NCI-H460 (cell line): ENCODE measurements around the gene TNRC6C. TPM values are rescaled to one million over a fixed set of nuclear protein-coding genes. Genes with fewer than 3 reads are reported as not detected.
"Not testable (repeated sequence)": the region's sequence is repeated elsewhere in the genome, so short reads cannot be mapped to it uniquely, and the experiment has no call there.

Experiments
- DNase-seq: peaks from one replicate; pipeline ENCODE4 v3.0.0-alpha.2; 2016; ENCODE audit warnings: low read depth; ENCODE audit errors: extremely low read depth
- total RNA-seq: library from RNA; depleted of rRNA; stranded (reverse); fragments of >200 nt; shearing (Covaris generic); gene quantifications from 2 replicates; pipeline ENCODE4 v1.2.3, GENCODE V29; 2014

Gene TNRC6C
- total RNA-seq, 1 experiment from 2014 or later, result 3.9 TPM

DNA sequence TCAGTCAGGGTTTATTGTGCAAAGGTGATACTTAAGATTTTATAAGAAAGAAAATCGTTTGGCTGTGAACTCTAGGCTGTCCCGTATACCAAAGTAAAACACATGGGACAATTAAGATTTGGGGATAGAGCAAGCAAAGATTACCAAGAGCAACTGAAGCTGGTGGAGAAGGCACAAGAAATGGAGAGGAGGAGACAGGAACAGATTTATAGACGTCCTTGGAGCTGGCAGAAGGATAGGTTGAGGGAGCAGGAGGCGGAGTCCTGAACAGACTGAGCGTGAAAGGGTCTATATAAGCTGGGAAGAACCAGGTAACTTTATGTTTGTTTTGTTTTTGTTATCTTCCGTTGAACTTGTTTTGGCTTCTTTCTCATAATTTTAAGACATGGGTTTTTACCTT lies 3.8 kb downstream of the TNRC6C start:
- DNase-seq, result no peak

- DNase-seq, result no peak
These were observed 4.9 kb downstream of the TNRC6C start for GRCh38 chr17:77963441-77963840.

GRCh38 chr17:77965352-77965751 lies 6.8 kb downstream of the TNRC6C start:
- DNase-seq, result no peak

DNA sequence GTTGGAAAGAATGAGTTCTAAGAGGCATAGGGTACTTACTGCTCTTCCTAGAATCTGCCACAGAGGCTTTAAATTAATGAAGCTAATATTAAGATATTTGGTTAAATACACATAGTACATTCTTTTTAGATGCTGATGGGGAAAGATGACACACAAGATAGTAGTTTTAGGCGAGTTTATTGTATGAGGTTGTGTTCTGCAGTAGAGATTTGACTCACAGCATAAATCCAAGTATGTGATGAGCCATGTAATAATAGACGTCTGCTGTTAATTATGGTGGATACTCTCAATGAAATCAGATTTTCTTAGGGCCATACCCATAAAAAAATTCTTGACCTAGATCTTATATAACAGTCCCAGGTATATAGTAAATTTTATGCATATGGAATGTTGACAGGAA lies 8.0 kb downstream of the TNRC6C start:
- no peak for DNase-seq

DNA sequence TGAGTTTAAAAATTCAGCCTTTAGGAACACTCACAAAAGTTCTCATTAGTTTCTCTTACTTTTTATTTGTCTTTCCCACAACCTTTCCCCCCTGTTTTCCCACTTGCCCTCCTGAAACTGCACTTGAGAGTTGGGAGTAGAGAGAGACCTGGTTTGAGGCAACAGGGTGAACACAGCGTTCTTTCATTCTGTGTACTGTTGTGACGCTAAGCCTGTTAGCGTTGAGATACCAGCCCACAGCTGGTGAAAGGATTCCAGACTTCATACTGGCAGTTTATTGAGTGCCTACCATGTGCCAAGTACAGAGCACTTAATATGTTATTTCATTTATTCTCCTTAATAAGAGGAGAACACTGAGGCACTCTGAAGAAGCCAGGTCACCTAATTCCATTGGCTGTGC lies 10.3 kb downstream of the TNRC6C start:
- DNase-seq, result no peak

DNA sequence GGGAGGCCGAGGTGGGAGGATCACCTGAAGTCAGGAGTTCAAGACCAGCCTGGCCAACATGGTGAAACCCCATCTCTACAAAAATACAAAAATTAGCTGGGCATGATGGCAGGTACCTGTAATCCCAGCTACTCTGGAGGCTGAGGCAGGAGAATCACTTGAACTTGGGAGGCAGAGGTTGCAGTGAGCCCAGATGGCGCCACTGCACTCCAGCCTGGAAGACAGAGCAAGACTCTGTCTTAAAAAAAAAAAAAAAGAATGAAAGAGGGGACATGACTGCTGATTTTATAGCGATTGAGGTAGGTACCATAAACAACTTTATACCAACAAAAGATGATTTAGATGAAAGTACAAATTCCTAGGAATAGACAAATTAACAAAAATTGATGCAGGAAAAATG lies 13.8 kb downstream of the TNRC6C start:
- not testable (repeated sequence) for DNase-seq

- no peak for DNase-seq
These were observed 15.4 kb downstream of the TNRC6C start for GRCh38 chr17:77973953-77974352.

- DNase-seq, result no peak
These were observed 15.9 kb downstream of the TNRC6C start for GRCh38 chr17:77974396-77974795.

GRCh38 chr17:77982430-77982829 lies 23.9 kb downstream of the TNRC6C start:
- DNase-seq, result not testable (repeated sequence)

DNA sequence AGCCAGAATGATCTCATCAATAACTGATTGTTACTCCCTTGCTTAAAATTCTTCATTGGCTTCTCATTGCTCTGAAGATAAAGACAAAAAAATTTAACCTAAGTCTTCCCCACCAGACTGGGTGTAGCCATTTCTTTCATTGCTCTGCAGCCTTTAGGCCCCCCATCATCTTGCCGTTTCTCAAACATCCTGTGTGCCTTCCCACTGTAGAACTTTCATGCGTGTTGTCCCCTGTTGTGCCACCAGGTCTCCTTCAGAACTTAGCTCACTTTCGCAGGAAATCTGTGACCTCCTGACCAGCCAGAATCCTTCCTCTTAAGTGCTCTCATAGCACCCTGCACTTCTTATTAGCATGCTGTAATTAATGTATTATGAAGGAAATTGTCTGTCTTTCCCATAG lies 31.8 kb downstream of the TNRC6C start:
- no peak for DNase-seq

DNA sequence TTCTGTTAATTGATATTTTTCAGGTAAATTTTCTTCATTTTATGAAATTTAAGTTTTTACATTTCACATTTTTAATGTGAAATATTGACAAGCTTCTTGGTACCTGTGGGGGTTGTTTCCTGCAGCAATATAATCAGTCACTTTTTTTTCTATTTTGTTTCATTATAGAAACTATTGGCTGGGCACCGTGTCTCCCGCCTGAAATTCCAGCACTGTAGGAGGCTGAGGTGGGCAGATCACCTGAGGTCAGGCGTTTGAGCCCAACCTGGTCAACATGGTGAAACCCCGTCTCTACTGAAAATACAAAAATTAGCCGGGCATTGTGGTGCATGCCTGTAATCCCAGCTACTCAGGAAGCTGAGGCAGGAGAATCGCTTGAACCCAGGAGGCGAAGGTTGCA lies 35.2 kb downstream of the TNRC6C start:
- not testable (repeated sequence) for DNase-seq

- DNase-seq, result no peak
These were observed 36.8 kb downstream of the TNRC6C start for GRCh38 chr17:77995146-77995852.

- no peak for DNase-seq
These were observed 37.8 kb downstream of the TNRC6C start for GRCh38 chr17:77996256-77996655.

GRCh38 chr17:77999413-78000173 lies 41.1 kb downstream of the TNRC6C start:
- DNase-seq, result no peak

DNA sequence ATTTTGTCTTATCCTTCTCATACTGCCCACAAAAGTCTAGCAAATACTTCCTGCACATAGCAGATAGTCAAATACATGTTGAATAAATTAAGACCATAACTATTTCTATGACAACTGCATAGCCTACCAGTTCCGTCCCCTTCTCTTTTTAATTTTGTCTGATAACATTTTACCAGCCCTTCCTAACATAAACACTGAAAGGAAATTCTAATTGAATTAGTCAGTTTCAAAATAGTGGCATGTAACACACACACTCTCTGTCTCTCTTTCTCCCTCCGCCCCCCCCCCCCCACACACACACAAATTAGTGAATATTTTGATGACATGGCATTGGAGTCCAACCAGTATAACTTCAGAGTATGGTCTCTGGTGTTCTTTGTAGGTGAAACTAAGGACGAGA lies 41.8 kb downstream of the TNRC6C start:
- DNase-seq, result no peak

GRCh38 chr17:78001182-78001581 lies 42.7 kb downstream of the TNRC6C start:
- no peak for DNase-seq

GRCh38 chr17:78001612-78002011 lies 43.1 kb downstream of the TNRC6C start:
- DNase-seq, result no peak

DNA sequence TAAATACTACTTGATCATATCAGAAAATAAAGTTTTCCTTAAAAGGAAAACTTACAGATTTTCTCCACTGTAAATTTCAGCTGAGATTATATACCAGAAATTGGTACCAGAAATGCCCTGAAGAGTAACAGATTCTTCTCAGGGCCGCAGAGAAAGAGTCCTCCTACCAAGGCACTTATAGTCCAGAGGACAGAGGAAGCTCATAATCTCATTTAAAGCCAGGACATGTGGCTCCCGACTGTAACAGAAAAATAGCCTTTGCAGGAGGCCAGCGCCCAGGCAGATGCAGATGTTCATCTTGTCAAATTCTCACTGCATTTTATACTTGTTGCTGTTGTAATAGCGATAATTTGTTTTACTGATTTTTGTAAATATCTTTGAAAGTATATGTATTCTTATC lies 43.7 kb downstream of the TNRC6C start:
- DNase-seq, result no peak

DNA sequence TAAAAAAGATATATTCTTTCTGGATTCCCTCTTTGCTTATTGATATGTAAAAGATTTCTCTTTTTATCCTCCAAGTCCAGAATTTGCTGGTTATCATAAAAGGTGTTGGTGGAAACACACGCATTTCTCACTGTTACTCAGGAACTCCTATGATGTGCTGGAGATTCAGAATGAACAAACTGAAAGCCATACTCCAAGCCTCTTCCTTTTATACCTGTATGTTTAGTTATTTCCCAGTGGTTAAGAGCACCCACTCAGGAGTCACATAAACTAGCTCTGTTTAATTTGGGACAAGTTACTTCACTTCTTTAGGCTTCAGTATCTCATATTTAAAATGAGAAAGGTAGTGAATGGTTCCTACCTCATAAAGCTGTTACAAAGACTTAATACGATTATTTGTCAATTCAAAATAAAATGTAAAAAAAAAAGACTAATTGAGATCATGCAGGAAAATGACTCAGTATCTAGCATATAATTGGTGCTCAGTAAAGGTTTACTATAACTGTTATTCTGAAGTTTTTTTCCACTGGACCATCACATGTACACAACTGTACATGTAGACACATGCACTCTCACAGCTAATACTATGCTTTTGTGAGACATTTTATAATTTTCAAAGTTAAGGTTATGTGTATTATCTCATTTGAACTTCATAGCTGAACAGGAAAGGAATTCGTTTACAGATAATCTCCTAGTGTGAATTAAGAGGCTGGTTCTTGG lies 47.1 kb downstream of the TNRC6C start:
- no peak for DNase-seq

- DNase-seq, result no peak
These were observed 47.8 kb downstream of the TNRC6C start for GRCh38 chr17:78006338-78006737.

DNA sequence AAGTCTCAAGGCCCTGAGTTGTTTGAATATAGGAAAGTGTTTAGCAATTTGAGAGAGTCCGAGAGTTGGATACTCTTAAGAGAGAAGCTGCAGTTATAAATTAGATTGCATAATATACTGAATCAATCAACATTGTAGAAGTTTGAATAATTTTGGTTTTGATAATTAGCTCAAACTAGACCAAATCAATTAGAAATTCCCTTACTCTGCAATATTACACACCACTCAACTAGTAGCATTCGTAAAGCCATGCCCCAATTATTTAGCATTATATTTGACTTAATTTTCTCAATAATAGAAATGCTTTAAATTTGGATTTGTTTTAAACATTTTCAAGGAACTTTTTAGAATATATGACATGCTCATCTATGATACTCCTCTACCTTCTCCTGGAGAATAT lies 49.1 kb downstream of the TNRC6C start:
- no peak for DNase-seq

- DNase-seq, result no peak
These were observed 52.3 kb downstream of the TNRC6C start for GRCh38 chr17:78010759-78011158.
